GM21619 (cell line): ENCODE data around the gene TCEANC2.
"Not testable (repeated sequence)": the region's sequence is repeated elsewhere in the genome, so short reads cannot be mapped to it uniquely, and the experiment has no call there.

Source experiments
- ATAC-seq: cut with Tn5 transposase; IDR thresholded peaks from one replicate; pipeline ENCODE4 v1.9.1; 2021; ENCODE audit not compliant: unreplicated experiment

TCEANC2 gene

GRCh38 chr1:54024811-54025210, 28.6 kb upstream of the TCEANC2 start:
- ATAC-seq, result not testable (repeated sequence)

DNA sequence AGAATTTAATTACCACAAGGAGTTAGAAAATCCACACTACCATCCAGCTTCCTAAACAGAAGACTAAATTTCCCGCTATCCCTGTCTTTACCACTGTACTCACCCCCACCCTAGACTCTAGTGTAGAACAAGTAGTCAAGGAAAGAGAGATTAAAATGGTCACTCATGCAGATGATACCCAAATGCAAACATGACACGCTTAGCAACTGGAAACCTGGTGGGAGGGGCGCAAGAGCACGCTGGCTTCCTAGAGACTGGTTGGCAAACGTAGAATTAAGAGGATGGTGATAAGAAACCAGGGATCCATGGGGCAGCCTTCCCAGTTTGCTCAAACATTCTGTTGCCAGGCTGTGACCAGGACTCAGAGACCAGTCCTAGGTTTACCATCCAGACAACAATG, 25.6 kb upstream of the TCEANC2 start:
- no peak for ATAC-seq

DNA sequence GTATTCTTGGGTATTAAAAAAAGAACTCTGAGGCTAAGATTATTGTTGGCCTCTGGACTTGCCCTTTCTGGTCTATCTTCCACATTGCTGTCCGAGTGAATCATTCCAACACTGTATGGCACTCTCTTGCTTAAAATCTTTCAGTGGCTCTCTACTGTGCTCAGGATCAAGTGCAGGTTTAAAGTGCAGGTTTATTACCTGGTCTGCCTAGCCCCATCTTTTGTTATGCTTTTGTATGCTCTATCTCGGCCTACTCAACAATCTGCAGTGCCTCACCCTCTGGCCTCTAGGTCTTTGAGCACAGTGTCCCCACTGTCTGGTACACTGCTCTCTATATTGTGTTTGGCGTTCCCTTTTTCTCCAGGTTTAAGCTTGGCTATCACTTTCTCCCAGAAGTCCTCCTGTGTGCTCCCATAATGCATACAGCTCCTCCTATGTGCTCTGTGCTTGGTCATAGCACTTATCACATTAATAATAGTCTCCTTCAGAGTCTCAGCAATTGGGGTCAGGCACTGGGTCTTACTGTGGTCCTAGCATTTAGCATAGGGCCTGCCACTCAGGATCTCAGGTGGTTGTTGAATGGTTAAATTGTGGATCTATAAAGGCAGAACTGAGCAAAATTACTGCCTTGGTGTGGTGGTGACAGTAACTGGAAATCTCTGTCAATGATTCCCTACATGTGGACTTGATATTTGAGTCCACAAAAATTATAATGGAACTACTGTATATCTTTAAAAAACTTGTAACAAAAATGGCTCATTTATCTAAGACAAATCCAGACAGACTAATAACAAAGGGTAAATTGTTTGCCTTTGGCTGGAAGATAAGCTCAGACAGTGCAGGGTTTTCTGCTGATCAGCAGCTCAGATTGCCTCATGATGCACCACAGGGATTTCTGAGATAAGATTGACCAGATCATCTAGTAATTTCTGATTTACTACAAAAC, 24.8 kb upstream of the TCEANC2 start:
- no peak for ATAC-seq

GRCh38 chr1:54037476-54037875, 15.9 kb upstream of the TCEANC2 start:
- ATAC-seq, result no peak

- no peak for ATAC-seq
Measured at GRCh38 chr1:54041806-54042205, 11.6 kb upstream of the TCEANC2 start.

- no peak for ATAC-seq
Measured at GRCh38 chr1:54045496-54045895, 7.9 kb upstream of the TCEANC2 start.

DNA sequence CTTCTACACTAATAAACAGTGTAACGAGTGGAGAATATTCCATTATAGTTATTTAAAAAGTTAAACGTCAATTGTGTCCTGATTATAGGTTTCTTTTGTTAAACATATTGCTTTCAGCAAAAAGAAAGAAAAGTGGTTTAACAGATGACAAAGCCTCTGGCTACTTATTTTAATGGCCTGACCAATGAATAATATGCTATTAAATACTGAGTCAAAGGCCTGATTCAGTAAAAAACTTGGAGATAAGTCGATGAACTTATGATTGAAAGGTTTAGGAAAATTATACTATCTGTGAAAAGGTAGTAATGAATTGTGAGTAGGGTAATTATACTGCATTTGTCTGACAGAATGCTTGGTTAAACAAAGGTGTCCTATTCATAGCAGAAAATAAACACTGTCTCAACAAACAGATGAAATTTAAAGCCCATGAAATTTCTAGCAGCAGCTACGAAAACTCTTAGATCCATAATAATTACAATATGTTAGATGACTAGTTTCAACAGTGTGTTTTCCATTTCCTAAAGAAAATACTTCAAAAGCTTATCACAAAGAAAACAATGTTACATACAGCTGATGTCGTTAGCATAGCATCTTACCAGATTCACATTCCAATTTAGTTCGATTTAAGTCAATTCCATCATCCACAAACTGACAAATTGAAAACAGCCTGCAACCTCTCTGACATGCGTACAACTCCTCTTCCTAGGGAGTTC, 6.6 kb upstream of the TCEANC2 start:
- no peak for ATAC-seq

DNA sequence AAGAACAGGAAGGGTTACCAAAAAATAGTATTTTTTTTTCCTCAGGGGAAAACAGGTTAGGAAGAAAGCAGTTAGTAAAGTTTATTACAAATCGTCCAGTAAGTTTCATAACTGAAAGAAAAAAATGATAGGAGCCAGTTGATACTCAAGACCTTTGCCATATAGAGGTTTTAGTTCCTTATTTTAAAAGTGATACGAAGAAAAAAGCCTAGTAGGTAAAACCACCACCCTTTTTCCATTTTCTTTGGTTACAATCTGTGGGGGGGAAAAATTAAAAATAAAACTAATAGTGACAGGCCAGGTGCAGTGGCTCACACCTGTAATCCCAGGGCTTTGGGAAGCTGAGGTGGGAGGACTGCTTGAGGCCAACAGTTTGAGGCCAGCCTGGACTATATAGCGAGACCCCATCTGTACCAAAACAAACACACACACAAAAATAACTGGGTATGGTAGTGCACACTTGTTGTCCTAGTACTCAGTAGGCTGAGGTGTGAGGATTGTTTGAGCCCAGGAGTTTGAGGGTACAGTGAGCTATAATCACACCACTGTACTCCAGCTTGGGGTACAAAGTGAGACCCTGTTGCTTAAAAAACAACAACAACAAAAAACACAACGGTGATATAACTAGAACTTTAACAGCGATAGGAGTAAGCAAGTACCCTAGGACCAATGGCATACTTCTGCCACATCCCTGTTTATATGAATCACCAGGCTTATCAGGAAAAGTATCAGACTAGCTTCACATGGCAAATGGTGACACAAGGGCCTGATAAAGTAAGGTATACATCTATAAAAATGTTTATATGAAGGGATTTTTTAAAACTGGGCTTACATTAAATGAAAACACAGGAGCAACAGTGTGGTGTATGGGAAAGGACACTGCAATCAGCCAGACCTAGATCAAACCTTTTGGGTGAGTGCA, 5.8 kb upstream of the TCEANC2 start:
- no peak for ATAC-seq

- ATAC-seq, result not testable (repeated sequence)
Measured at GRCh38 chr1:54050435-54050834, 3.0 kb upstream of the TCEANC2 start.

GRCh38 chr1:54051933-54052430, 1.4 kb upstream of the TCEANC2 start:
- no peak for ATAC-seq

GRCh38 chr1:54052431-54052933, 926 bp upstream of the TCEANC2 start:
- ATAC-seq, result peak; percentile 15

GRCh38 chr1:54053745-54054437, 483 bp downstream of the TCEANC2 start:
- no peak for ATAC-seq

GRCh38 chr1:54054438-54054749, 986 bp downstream of the TCEANC2 start:
- no peak for ATAC-seq

DNA sequence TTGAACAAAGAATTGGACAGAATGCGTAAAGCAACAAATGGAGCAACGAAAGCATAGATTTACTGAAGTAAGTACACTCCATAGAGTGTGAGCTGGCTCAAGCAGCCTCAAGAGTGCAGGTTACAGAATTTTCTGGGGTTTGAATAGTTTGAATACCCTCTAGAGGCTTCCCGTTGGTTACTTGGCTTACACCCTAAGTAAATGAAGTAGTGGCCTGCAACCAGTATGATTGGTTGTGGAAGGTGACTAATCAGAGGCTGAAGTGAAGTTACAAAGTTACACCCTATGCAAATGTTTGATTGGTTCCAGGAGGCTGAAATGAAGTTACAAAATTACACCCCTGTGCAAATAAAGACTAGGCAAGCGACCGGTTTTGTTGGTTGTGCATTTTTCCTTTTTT, 10.9 kb downstream of the TCEANC2 start:
- no peak for ATAC-seq

DNA sequence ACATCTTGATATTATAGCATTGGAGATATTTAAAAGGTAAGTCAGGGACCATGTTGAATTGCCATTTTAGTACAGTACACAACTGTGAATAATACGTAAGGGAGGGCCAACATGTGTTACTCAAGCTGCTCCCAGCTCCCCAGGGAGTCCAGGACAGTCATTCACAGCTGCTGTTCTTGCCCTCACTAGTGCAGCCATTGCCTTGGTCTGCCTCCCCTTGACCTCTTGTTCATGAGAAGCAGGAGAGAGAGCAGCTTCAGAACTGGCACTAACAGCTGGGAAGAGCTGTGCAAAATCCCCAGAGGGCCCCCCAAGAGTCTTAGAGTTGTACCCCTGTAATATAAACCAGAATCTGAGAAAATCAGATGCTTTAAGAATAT, 16.4 kb downstream of the TCEANC2 start:
- no peak for ATAC-seq

- no peak for ATAC-seq
Measured at GRCh38 chr1:54070171-54070837, 16.9 kb downstream of the TCEANC2 start.

DNA sequence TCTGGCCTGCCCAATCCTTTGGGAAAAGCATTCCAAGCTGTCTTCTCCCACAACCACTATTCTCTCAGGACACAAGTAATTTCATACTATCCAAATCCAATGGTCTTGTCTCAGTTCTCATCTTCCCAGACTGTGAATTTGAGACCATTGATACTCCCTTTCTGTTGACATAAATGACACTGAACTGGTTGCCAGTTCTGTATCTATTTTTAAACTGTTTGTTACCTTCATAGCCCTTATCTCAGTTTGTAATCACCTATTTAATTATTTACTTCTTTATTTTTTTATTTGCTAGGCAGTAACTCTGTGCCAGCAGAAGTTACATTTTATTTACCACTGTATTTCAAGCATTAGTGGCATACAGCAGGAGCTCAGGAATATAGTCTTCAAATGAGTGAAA, 24.0 kb downstream of the TCEANC2 start:
- ATAC-seq, result no peak

DNA sequence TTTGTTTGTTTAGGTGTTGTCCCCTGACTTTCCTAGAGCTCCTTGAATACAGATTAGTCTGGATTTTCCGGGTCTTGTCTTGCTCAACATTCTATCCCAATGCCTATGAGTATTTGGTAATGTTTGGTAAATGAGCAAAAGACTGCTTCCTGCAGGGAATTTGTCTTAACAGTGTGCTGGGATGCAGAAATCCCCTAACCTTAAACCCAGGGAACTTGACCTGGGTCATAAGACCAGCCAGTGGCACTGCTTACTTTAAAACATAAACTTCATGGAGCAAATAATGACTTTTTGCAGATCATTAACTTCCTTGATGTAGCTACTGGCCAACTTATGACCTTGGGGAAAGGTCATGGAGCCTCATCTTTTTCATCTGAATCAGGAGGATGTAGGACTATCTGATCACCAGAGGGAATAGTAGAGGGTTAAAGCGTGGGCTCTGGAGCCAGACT, 27.2 kb downstream of the TCEANC2 start:
- ATAC-seq, result no peak
